ENCODE measurements around the gene SPPL2B.
A peak's percentile ranks its signal among the peaks of the same experiment; 100 is the strongest.

Gene SPPL2B

DNA sequence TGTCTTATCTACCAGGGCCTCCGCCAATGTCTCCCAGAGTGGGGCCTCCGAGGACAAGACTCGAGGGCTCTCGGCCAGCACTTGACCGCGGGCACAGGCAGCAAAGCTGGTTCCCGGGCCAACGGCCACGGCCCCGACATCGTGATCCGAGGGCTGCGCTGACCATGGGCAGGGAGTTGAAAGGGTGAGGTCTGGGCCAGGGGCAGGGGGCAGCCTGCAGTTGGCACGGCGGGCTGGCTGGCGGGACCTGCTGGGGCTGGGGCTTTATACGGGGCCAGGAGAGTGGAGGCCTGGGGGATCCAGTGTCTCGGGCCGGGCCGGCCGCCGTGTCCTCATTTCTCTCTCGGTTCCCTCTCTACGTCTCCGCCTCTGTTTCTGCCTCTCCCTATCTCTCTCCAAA lies 10.7 kb upstream of the SPPL2B start:
- DNase-seq = no peak
- intact Hi-C loops (cut with DNase I) = loop anchor here (5.0 kb wide), 2 partner anchors 45 to 80 kb away; partner anchors contain the start of genes PLEKHJ1 and SF3A2

DNA sequence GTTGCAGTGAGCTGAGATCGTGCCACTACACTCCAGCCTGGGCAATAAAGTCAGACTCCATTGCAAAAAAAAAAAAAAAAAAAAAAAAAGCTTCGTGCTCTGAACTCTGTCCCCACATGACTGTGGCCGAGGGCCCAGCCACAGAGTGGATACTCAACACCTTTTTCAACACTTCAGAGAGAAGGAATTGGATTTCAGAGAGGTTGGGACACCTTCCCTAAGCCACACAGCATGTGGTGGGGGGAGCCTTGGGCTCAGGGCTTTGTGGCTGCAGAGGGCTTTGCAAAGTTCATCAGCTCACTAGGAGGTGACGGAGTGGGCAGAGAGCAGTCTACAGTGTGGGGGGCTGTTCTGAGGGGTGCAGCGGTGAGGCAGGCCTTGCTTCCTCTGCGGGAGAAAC lies 9.6 kb upstream of the SPPL2B start:
- DNase-seq = no peak
- intact Hi-C loops (cut with DNase I) = loop anchor here (5.0 kb wide), 2 partner anchors 47 to 82 kb away; partner anchors contain the start of genes PLEKHJ1 and SF3A2

DNA sequence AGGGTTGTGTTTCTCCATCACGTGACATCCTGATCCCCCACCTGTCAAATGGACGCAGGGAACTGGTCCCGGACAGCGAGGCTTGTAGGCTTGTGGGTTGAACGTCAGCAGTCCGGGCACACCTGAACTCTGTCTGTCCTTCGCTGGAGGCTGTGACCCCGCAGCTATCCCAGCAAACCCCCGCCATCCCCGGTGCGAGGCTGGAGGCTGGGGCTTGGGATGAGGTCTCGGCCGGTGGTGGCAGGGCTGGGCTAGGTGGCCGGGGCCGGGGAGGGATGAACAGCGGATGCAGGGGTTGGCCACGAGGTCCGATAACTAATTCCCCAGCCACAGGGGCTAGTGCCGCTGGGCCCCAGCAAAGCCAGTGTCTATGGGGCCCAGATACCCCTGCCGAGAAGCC lies 8.9 kb upstream of the SPPL2B start:
- intact Hi-C loops (cut with DNase I) = loop anchor here (5.0 kb wide), 2 partner anchors 47 to 82 kb away; partner anchors contain the start of genes PLEKHJ1 and SF3A2
- no peak for DNase-seq

DNA sequence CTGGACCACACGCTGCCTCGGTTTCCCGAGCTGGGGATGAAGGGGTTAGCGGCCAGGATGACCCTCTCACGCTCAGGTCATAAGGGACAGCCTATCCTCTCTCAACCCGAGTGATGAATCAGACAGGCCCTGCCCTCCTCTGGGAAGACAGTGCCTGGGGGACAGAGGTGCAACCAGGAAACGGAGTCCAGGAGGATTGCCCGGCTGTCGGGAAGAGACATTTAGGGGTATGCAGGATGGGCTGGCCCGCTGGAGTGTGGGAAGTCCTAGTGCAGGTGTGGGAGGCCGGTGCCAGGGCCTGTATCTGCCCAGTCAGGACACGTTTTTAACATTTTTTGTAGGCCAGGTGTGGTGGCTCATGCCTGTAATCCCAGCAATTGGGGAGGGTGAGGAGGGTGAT lies 8.4 kb upstream of the SPPL2B start:
- intact Hi-C loops (cut with DNase I) = no loop called here
- no peak for DNase-seq

DNA sequence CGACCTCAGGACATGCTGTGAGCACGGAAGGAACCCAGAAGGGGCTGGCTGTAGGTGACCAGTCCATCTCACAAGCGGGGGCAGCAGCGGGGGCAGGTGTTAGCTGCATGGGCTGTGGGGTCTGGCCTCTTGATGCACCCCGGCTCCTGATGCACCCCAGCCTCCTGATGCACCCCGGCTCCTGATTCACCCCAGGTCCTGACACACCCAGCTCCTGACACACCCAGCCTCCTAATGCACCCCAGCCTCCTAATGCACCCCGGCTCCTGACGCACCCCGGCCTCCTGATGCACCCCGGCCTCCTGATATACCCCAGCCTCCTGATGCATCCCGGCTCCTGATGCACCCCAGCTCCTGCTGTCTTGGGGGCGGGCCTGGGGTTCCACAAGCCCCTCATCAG lies 7.5 kb upstream of the SPPL2B start:
- DNase-seq = no peak
- intact Hi-C loops (cut with DNase I) = no loop called here

DNA sequence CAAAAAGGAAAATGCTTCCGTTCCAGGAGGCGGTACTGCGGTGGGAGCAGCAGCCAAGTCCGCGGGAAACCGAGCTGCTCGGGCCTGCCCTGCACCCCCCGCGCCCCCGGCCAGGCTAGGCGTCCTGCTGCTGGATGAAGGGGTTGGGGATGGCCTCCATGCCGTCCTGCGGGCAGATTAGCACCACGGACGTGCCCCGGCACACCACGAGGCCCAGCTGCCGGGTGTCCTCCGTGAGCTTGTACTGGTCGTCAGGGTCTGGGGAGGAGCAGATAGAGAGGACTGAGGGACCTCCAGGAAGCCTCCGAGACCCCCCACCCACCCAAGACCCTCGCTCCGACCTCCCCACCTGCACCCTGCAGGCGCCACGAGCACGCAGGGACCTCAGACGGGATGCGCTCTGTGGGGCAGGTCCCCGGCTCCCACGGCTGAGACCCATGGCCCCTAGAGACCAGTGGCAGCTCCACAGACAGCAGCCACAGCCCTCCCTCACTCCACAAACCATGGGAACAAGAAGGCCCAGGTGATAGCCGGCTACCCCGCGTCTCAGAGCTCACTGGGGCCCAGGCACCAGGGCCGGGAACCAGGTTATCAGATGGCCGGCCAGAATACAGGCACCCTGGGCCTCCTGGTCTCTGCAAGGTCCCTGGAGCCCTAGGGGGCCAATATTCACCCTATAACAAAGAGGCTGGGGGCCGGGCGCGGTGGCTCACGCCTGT lies 6.8 kb upstream of the SPPL2B start:
- DNase-seq = no peak
- intact Hi-C loops (cut with DNase I) = no loop called here

DNA sequence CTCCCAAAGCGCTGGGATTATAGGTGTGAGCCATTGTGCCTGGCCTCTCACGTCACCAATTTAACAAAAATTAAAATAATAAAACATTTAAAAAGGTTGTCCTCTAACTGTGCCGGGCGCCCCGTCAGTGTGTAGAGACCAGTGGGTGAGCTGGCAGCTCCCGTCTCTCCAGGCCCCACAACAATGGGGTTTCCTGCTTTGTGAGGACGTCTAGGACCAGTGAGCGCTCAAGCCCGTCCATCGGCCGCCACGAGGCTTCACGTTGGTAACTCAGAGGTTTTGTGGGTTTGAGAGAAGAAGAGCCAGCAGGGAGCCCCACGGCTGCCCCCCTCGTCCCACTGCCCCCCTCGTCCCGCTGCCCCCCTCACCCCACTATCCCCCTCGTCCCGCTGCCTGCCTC lies 4.8 kb upstream of the SPPL2B start:
- intact Hi-C loops (cut with DNase I) = no loop called here
- no peak for DNase-seq

DNA sequence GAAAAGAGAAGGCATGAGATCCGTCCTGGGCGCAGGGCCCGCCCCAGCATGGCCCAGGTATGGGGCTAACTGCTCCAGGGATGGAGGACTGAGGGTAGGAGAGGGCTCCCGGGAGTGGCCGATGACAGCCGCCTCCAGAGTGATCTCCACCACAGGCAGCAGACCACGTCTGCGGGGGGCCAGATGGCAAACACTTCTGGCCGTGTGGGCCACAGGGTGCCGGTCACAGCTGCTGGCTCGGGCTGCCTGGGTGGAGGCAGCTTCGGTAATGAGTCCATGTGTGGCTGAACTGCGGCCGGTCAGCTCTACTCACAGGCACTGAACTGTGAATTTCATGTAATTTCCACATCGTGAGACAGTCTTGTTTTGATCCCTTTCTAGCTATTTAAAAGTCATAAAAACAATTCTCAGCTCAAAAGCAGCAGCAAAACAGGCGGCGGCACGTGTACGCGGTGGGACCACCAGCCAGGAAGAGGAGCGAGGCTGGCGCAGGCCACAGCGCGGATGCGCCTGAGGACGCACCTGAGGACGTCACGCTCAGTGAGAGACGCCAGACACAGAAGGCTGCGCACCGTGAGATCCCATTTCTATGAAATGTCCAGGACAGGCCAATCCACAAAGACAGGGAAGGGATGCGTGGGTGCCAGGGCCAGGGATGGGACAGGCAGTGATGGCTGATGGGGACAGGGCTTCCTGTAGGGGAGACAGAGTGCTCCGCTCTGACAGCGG lies 4.1 kb upstream of the SPPL2B start:
- intact Hi-C loops (cut with DNase I) = no loop called here
- no peak for DNase-seq

DNA sequence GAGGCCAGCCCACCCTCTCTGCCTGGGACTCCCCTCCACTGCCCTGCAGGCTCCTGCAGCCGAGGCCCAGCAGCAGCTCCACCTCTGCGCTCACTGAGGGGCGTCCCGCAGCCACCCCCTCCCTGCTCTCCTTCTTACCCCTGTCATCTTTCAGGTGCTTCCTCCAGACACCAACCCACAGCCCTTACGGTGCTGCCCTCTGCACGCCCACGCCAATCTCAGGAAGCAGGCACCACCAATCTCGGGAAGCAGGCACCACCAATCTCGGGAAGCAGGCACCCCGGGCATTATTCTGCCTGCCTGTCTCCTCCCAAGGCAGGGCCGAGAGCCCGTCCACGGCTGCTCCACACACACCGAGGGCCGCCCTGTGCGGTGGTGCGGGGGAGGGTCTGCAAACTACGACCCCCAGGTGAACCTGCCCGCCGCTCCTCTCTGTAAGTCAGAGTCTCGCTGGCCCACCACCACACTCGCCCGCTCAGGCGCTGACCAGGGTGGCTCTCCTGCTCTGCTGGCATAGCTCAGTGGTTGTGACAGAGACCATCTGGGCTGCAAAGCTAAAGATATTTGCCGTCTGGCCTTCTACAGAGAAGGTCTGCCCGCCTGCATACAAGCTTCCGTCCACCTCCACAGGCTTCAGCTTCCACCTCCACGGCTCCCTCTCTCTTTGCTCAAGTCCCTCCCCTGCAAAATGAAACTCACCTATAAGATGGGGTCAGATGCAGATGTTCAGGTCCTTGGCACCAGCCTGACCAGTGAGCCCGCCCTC lies 3.0 kb upstream of the SPPL2B start:
- peak in 22 of 42 donors; percentile 48 to 84 (median 62) for DNase-seq
- intact Hi-C loops (cut with DNase I) = loop anchor here (5.0 kb wide), 1 partner anchor 173 kb away; the partner anchor contains the start of gene AP3D1

DNA sequence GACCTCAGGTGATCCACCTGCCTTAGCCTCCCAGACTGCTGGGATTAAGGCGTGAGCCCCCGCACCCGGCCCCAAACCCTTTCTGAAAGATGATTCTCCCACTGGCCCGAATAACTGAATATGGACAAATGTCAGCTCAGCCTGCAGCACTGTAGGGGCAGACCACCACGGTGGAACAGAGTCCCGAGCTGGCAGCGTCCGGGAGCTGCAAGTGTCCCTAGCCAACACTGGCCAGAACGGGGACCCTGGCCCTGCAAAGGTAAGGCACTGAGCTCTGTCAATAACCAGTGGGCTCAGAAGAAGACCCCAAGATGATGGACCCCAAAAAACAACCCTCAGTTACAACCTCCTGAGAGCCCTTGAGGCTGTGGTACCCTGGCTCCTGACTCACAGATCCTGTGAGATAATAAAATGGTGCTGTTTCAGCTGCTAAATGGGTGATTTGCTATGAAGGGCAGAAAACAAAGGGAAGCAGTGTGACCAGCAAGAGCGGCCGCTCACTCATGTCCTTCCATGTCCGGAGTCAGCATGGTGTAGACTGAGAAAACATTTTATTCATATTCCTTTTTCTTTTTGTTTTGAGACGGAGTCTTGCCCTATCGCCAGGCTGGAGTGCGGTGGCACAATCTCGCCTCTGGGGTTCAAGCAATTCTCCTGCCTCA lies 1.7 kb upstream of the SPPL2B start:
- no peak for DNase-seq
- intact Hi-C loops (cut with DNase I) = loop anchor here (5.0 kb wide), 1 partner anchor 175 kb away; the partner anchor contains the start of gene AP3D1

DNA sequence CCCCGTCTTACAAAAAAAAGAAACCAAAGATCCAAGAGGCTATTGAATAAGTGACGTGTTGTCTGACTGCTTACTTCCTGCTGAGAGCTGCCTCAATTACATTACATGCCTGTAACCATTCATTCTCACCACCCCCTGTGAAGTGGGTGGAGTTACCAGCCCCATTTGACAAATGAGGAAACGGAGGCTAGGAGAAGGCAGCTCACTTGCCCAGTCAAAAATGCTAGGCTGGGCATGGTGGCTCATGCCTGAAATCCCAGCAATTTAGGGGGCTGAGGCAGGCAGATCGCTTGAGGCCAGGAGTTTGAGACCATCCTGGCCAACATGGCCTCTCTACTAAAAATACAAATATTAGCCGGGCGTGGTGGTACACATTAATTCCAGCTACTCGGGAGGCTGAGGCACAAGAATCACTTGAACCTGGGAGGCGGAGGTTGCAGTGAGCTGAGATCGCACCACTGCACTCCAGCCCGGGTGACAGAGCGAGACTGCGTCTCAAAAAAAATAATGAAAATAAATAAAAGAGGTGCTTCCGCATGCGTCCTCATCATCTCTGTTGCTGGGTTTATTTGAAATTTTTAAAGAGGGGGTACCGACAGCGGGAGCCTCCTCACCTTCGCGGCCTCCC lies 597 bp upstream of the SPPL2B start:
- DNase-seq = peak in 28 of 42 donors; percentile 35 to 88 (median 63)

DNA sequence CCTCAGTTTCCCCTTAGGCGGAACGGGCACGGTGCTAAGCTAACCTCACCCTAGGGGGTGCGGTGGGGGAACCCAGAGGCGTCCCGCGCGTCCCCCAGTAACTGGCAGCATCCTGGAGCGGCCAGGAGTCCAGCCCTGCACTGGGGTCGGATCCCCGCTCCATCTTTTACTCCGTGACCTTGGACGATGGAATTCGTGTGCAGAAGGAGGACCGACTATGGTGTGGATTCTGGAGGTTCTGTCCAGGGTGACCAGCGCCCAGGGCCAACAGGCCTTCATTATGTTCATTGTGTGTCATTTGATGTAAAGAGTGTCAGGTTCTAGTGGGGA lies 630 bp downstream of the SPPL2B start:
- intact Hi-C loops (cut with DNase I) = loop anchor here (5.0 kb wide), 1 partner anchor 177 kb away; the partner anchor contains the start of gene AP3D1
- no peak for DNase-seq

More for the DNA sequence above, 597 bp upstream of the SPPL2B start:
- intact Hi-C loops (cut with DNase I) = loop anchor here (5.0 kb wide), 1 partner anchor 176 kb away; the partner anchor contains the start of gene AP3D1

DNA sequence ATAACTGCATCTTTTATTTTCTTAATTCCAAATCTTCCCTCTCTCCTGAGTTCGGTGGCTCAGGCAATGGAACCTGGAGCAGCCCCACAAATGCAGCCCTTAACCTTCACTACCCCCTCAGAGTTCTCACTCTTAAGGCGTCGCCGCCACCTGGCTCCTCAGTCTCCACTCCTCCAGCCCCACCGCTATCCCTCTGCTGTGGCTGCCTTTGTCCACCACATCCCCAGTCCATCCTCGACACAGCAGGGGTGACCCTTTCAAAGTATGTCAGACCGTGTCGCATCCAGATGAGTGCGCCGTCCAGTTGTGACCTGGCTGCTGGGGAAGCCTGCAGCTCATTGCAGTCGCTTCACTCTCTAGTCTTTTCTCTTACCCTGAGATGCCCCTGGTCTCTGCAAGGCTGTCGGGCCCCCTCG lies 1.0 kb downstream of the SPPL2B start:
- intact Hi-C loops (cut with DNase I) = loop anchor here (5.0 kb wide), 1 partner anchor 177 kb away; the partner anchor contains the start of gene AP3D1
- DNase-seq = no peak

DNA sequence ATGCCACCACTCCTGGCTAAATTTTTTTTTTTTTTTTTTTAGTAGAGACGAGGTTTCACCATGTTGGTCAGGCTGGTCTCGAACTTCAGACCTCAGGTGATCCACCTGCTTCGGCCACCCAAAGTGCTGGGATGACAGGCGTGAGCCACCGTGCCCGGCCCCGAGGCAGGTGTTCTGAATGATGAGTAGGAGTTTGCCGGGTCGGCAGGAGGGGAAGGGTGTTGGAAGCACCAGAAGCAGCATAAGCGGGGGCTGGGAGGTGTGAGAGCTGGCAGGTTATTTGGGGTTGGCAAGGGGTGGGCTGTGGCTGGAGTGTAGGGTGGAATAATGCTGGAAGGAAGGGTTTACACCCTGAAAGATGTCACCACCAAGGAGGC lies 1.8 kb downstream of the SPPL2B start:
- DNase-seq = no peak
- intact Hi-C loops (cut with DNase I) = loop anchor here (5.0 kb wide), 1 partner anchor 52 kb away; no protein-coding TSS in a partner anchor

DNA sequence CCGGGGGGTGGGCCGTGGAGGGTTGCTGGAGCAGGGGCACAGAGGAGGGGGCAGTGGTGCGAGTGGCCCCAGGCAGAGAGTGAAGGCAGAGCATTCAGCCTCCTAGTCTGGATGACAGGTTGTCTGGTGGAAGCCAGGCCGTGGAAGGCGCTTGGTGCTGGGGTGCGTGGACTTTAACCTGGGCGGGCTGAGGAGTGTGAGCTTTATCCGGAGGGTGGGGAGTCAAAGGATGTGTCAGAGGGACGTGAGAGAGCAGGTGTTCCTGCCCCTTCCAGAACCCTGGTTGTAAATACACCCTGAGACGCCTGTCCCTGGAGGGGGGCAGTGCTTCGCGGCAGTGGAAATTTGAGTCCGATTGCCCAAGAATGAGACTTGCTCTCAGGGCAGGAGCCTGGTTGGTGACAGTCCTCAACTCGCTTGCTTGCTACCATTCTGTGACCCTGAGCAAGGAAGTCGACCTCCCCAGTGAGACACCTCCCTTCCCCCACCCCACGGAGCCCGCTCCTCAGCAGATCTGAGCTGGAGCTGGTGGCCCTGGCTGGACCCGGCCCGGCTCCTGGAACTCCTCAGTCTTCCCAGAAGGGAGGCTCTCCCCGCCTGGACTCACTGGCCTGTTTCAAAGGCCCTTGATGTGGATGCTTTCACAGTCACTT lies 2.3 kb downstream of the SPPL2B start:
- peak in 2 of 42 donors; percentile 29 to 51 for DNase-seq
- intact Hi-C loops (cut with DNase I) = loop anchor here (5.0 kb wide), 1 partner anchor 52 kb away; no protein-coding TSS in a partner anchor

DNA sequence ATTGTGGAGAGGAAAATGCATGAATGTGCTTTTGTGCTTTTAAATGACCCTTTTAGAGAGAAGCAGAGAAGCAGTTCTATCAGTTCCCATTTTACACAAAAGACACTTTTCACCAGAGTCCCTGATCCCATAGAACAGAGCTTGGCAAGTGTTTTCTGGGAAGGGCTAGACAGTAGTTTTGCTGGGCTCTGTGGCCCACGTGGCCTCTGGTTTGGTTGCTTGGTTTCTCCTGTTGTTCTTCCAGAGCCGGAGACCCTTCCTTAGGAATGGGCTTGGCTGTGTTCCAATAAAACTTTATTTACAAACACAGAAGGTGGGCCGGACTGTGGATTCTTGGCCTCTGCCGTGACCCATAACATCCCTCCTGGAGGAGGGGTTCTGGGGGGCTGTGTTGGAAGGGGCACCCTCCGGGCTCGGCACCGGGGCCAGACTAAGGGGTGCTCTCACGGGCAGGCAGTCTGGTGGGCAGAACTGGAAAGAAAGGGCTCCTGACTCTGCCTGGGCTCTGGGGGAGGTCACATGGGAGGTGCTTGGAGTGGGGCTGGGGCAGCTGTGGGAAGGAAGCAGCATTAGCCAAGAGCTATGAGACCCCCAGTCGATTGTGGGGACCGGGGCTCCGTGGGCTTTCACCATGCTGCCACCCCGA lies 3.2 kb downstream of the SPPL2B start:
- peak in 18 of 42 donors; percentile 38 to 75 (median 52) for DNase-seq
- intact Hi-C loops (cut with DNase I) = loop anchor here (5.0 kb wide), 1 partner anchor 51 kb away; no protein-coding TSS in a partner anchor

DNA sequence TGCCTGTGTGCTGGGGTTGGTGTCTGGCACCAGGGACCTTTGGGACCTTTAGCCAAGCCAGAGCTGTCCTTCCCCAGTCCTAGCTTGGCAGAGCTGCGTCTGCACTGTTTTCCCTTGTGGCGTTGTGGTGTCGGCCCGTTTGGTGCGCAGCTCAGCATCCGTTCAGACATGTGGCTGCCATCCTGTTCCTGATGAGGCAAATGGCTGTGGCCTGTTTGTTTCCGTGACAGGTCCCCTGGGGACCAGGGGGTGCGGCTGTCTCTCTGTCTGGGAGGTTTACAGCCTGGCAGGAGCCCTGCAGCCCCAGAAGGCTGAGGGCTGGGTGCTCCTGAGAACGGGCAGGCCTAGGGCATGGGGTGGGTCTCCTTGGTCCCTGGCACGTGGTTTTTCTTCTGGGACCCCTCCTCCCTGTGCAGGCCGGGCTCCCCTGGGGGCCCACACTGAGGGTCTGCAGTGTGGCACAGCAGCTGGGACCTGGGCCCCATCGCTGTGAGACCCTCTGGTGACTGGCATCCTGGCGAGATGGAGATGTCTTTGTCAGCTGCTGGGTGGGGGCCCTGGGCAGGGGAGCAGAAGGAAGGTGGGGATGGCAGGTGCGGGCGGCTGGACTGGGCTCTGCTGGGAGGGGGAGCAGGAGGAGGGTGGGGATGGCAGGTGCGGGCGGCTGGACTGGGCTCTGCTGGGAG lies 4.0 kb downstream of the SPPL2B start:
- intact Hi-C loops (cut with DNase I) = loop anchor here (5.0 kb wide), 1 partner anchor 50 kb away; no protein-coding TSS in a partner anchor
- DNase-seq = no peak
